ENCODE measurements around the gene AMBRA1. TPM values are rescaled to one million over a fixed set of nuclear protein-coding genes. Genes with fewer than 3 reads are reported as not detected.
"Not testable (repeated sequence)": the region's sequence is repeated elsewhere in the genome, so short reads cannot be mapped to it uniquely, and the experiment has no call there.

The AMBRA1 gene
- total RNA-seq, 1 experiment from 2014 or later: 15.8 TPM

- H3K27me3 ChIP-seq (ENCODE audit: low read length): no peaks in the 10 kb centered on the region
- ChIA-PET POLR2A (ENCODE audit: unreplicated experiment) (no interaction called here), CTCF (no interaction called here)
- H3K27ac ChIP-seq (ENCODE audit: low read length): no peak overlapping the region
- no peak overlapping the region for H2AFZ ChIP-seq (ENCODE audit: low read length)
- no peaks in the 10 kb centered on the region for H3K9me2 ChIP-seq (replicated peaks; ENCODE audit: low read length)
- no peaks in the 10 kb centered on the region for H3F3A ChIP-seq (ENCODE audit: low read length, unreplicated experiment)
- H3K4me3 ChIP-seq (ENCODE audit: low read length): no peak overlapping the region
- H3K4me1 ChIP-seq (ENCODE audit: insufficient read depth, low read length): no peaks in the 10 kb centered on the region
- ATAC-seq (no peak), DNase-seq (no peak)
- no peak overlapping the region for H3K4me2 ChIP-seq (ENCODE audit: low read length)
- H3K9ac ChIP-seq (ENCODE audit: low read length): no peak overlapping the region
- TF ChIP-seq CTCF (conservative IDR thresholded peaks at IDR 0.05; ENCODE audit: low read depth, low read length): no peak
- TF ChIP-seq EZH2phosphoT487 (IDR thresholded peaks at IDR 0.05; ENCODE audit: borderline replicate concordance, low read length): no peak
- TF ChIP-seq EZH2 (IDR thresholded peaks at IDR 0.05; ENCODE audit: low read length, unreplicated experiment): no peak
- no peaks in the 10 kb centered on the region for H4K20me1 ChIP-seq (ENCODE audit: low read length)
- H3K9me3 ChIP-seq (ENCODE audit: low read length): no peaks in the 10 kb centered on the region
- intact Hi-C loops (cut with micrococcal nuclease): no loop called here
- peaks cover 3% of the 10 kb centered on the region for H3K36me3 ChIP-seq (ENCODE audit: low read depth, low read length)
- no TSS peak for BruUV-seq (replicated peaks)
- H3K79me2 ChIP-seq (ENCODE audit: low read length): no peaks in the 10 kb centered on the region
Observed at GRCh38 chr11:46374815-46375214, 219.0 kb downstream of the AMBRA1 start.

- POLR2A ChIA-PET (ENCODE audit: unreplicated experiment): no interaction called here
- H2AFZ ChIP-seq (ENCODE audit: low read length): no peak overlapping the region
- CTCF ChIA-PET: no interaction called here
- TF ChIP-seq CTCF (conservative IDR thresholded peaks at IDR 0.05; ENCODE audit: low read depth, low read length) (no peak), EZH2 (IDR thresholded peaks at IDR 0.05; ENCODE audit: low read length, unreplicated experiment) (no peak), EZH2phosphoT487 (IDR thresholded peaks at IDR 0.05; ENCODE audit: borderline replicate concordance, low read length) (no peak)
- H3K4me1 ChIP-seq (ENCODE audit: insufficient read depth, low read length): no peaks in the 10 kb centered on the region; the same call in 1 of the 2 replicates
- no peak overlapping the region for H3K27ac ChIP-seq (ENCODE audit: low read length)
- DNase-seq (no peak), ATAC-seq (no peak)
- no TSS peak for BruUV-seq (replicated peaks)
- H3K79me2 ChIP-seq (ENCODE audit: low read length): no peaks in the 10 kb centered on the region
- H3K27me3 ChIP-seq (ENCODE audit: low read length): no peaks in the 10 kb centered on the region
- intact Hi-C loops (cut with micrococcal nuclease): no loop called here
- no peak overlapping the region for H3K4me2 ChIP-seq (ENCODE audit: low read length)
- peaks cover 5% of the 10 kb centered on the region for H3K36me3 ChIP-seq (ENCODE audit: low read depth, low read length)
- H3K4me3 ChIP-seq (ENCODE audit: low read length): no peak overlapping the region
- H3F3A ChIP-seq (ENCODE audit: low read length, unreplicated experiment): no peaks in the 10 kb centered on the region
- H4K20me1 ChIP-seq (ENCODE audit: low read length): no peaks in the 10 kb centered on the region
- no peaks in the 10 kb centered on the region for H3K9me2 ChIP-seq (replicated peaks; ENCODE audit: low read length)
- no peak overlapping the region for H3K9ac ChIP-seq (ENCODE audit: low read length)
- H3K9me3 ChIP-seq (ENCODE audit: low read length): no peaks in the 10 kb centered on the region
Observed at GRCh38 chr11:46373787-46374740, 219.8 kb downstream of the AMBRA1 start.

- H3K4me2 ChIP-seq (ENCODE audit: low read length); H2AFZ ChIP-seq (ENCODE audit: low read length); CTCF ChIA-PET; ATAC-seq; H3K9me3 ChIP-seq (ENCODE audit: low read length); H4K20me1 ChIP-seq (ENCODE audit: low read length); H3K9ac ChIP-seq (ENCODE audit: low read length); H3K79me2 ChIP-seq (ENCODE audit: low read length); H3K4me3 ChIP-seq (ENCODE audit: low read length); POLR2A ChIA-PET (ENCODE audit: unreplicated experiment); H3K27ac ChIP-seq (ENCODE audit: low read length); H3K9me2 ChIP-seq (replicated peaks; ENCODE audit: low read length); H3K4me1 ChIP-seq (ENCODE audit: insufficient read depth, low read length); H3K36me3 ChIP-seq (ENCODE audit: low read depth, low read length); H3K27me3 ChIP-seq (ENCODE audit: low read length); intact Hi-C loops (cut with micrococcal nuclease); BruUV-seq (replicated peaks); DNase-seq; H3F3A ChIP-seq (ENCODE audit: low read length, unreplicated experiment): not testable (repeated sequence)
Observed at GRCh38 chr11:46372501-46372900, 221.3 kb downstream of the AMBRA1 start.
